ENCODE measurements around the gene ETS1. TPM values are rescaled to one million over a fixed set of nuclear protein-coding genes. Genes with fewer than 3 reads are reported as not detected.

Gene ETS1
- total RNA-seq, 4 donors from 2014 or later: 39.5 to 74.4 (median 59.7) TPM

DNA sequence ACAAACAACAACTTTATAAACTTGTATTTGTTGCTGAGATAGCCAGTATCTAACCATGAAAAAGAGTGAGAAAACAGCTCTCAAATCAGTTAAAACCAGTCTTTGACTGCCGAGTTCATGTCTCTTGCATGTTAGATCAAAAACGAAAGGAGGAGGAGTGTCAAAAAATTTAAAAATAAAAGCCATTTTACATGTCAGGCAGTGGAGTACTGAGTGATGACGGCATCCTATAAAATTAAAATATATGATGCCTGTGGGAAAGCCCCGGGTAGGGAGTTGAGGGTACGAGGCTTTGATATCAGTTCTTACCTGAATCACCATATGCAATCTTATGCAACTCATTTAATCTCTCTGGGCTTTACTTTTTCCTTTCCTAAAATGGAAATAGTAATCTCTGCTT lies 117.3 kb downstream of the ETS1 start:
- Histone ChIP-seq H3K27me3 (no peaks in the 10 kb centered on the region), H3K4me3 (no peak overlapping the region), H3K9me3 (no peaks in the 10 kb centered on the region), H3K27ac (replicated peaks in 1 of 4) (peak overlapping the region in 2 of 4 donors; percentile 16 to 67), H3K36me3 (peaks cover 0 to 75% (median 16%) of the 10 kb centered on the region in 4 donors), H3K4me1 (peaks cover 84 to 96% (median 89%) of the 10 kb centered on the region in 4 donors)
- 76% methylated on average over 5 of the region's 5 CpGs for WGBS
- TF ChIP-seq, protein P1, sequence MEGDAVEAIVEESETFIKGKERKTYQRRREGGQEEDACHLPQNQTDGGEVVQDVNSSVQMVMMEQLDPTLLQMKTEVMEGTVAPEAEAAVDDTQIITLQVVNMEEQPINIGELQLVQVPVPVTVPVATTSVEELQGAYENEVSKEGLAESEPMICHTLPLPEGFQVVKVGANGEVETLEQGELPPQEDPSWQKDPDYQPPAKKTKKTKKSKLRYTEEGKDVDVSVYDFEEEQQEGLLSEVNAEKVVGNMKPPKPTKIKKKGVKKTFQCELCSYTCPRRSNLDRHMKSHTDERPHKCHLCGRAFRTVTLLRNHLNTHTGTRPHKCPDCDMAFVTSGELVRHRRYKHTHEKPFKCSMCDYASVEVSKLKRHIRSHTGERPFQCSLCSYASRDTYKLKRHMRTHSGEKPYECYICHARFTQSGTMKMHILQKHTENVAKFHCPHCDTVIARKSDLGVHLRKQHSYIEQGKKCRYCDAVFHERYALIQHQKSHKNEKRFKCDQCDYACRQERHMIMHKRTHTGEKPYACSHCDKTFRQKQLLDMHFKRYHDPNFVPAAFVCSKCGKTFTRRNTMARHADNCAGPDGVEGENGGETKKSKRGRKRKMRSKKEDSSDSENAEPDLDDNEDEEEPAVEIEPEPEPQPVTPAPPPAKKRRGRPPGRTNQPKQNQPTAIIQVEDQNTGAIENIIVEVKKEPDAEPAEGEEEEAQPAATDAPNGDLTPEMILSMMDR (IDR thresholded peaks at IDR 0.05): no peak
- TF ChIP-seq EP300 (IDR thresholded peaks at IDR 0.05) (no peak), POLR2A (IDR thresholded peaks at IDR 0.05; ENCODE audit: low read depth) (no peak), POLR2AphosphoS5 (IDR thresholded peaks at IDR 0.05) (no peak)
- intact Hi-C loops (cut with DNase I): no loop called here
- no peak for DNase-seq (ENCODE audit: extremely low spot score)

- TF ChIP-seq, protein P1 (IDR thresholded peaks at IDR 0.05): no peak
- TF ChIP-seq EP300 (IDR thresholded peaks at IDR 0.05): no peak
- no peak for TF ChIP-seq POLR2AphosphoS5 (IDR thresholded peaks at IDR 0.05)
- no peak for TF ChIP-seq POLR2A (IDR thresholded peaks at IDR 0.05; ENCODE audit: low read depth)
- Histone ChIP-seq H3K9me3 (no peaks in the 10 kb centered on the region), H3K4me3 (no peak overlapping the region), H3K36me3 (peaks cover 0 to 75% (median 16%) of the 10 kb centered on the region in 4 donors), H3K4me1 (peaks cover 84 to 96% (median 89%) of the 10 kb centered on the region in 4 donors), H3K27ac (replicated peaks in 1 of 4) (peak overlapping the region in 3 of 4 donors; percentile 16 to 70 (median 67)), H3K27me3 (no peaks in the 10 kb centered on the region)
- intact Hi-C loops (cut with DNase I): no loop called here
- peak; percentile 55 for DNase-seq (ENCODE audit: extremely low spot score)
- 67% methylated on average over 4 of the region's 4 CpGs for WGBS
Observed at GRCh38 chr11:128469220-128469619, 118.1 kb downstream of the ETS1 start.

DNA sequence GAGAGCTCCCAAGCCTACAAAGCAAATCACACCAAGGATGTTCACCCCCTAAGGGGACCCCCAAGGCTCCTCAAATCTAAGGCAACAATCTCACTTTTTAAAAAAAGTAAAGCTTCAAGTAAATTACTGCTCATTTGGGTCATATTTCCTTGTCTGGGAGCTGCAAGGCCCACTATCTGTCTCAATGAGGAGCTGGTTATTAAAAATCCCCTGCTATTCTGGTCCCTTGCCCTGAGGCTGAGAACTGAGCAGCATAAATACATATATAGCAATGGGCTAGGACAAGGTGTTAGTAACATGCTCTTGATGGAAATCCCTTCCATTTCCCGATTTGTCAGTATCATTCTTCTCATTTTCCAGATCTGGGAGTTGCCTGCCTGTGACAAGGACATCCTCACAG lies 119.2 kb downstream of the ETS1 start:
- Histone ChIP-seq H3K36me3 (peaks cover 0 to 76% (median 17%) of the 10 kb centered on the region in 4 donors), H3K9me3 (no peaks in the 10 kb centered on the region), H3K4me3 (no peak overlapping the region), H3K4me1 (peaks cover 84 to 96% (median 89%) of the 10 kb centered on the region in 4 donors), H3K27ac (replicated peaks in 1 of 4) (peak overlapping the region; percentile 66 to 72 (median 68)), H3K27me3 (no peaks in the 10 kb centered on the region)
- TF ChIP-seq POLR2A (IDR thresholded peaks at IDR 0.05; ENCODE audit: low read depth) (no peak), EP300 (IDR thresholded peaks at IDR 0.05) (no peak), POLR2AphosphoS5 (IDR thresholded peaks at IDR 0.05) (no peak)
- TF ChIP-seq, protein P1 (IDR thresholded peaks at IDR 0.05): no peak
- DNase-seq (ENCODE audit: extremely low spot score): no peak
- intact Hi-C loops (cut with DNase I): no loop called here
- 62% methylated on average over 1 of the region's 1 CpG for WGBS

DNA sequence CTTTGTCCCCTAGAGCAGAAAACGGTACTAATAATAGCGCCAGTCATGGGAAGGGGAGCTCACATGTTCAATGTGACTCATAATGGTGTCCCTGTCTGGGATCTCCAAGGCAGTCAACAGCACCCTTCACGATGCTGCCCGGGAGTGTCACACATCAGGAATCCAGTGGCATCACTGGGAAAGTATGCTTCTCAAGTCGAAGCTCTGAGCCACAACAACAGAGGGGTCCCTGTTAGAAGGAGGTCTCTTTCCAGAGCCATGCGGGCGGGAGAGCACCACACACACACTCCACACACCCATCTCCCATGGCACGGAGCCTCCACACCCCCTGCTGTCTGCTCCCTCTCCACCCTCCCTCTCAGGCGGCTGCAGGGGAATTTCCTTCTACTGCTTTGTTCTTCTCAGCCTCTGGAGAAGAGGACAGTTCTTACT lies 119.7 kb downstream of the ETS1 start:
- Histone ChIP-seq H3K36me3 (peaks cover 0 to 76% (median 17%) of the 10 kb centered on the region in 4 donors), H3K9me3 (no peaks in the 10 kb centered on the region), H3K4me1 (peaks cover 83 to 95% (median 88%) of the 10 kb centered on the region in 4 donors), H3K27ac (replicated peaks in 1 of 4) (peak overlapping the region; percentile 66 to 72 (median 68)), H3K4me3 (no peak overlapping the region), H3K27me3 (no peaks in the 10 kb centered on the region)
- peak; percentile 91 for DNase-seq (ENCODE audit: extremely low spot score)
- 47% methylated on average over 9 of the region's 9 CpGs for WGBS
- intact Hi-C loops (cut with DNase I): no loop called here
- TF ChIP-seq POLR2A (IDR thresholded peaks at IDR 0.05; ENCODE audit: low read depth): no peak
- peak; percentile 69 to 75 for TF ChIP-seq POLR2AphosphoS5 (IDR thresholded peaks at IDR 0.05)
- TF ChIP-seq EP300 (IDR thresholded peaks at IDR 0.05): peak; percentile 18
- TF ChIP-seq, protein P1 (IDR thresholded peaks at IDR 0.05): no peak

GRCh38 chr11:128467041-128467440 lies 120.3 kb downstream of the ETS1 start:
- Histone ChIP-seq H3K9me3 (no peaks in the 10 kb centered on the region), H3K36me3 (peaks cover 3 to 76% (median 18%) of the 10 kb centered on the region in 4 donors), H3K4me1 (peaks cover 77 to 90% (median 83%) of the 10 kb centered on the region in 4 donors), H3K27me3 (no peaks in the 10 kb centered on the region), H3K4me3 (no peak overlapping the region), H3K27ac (replicated peaks in 1 of 4) (peak overlapping the region; percentile 66 to 72 (median 68))
- TF ChIP-seq, protein P1 (IDR thresholded peaks at IDR 0.05): no peak
- no peak for TF ChIP-seq POLR2AphosphoS5 (IDR thresholded peaks at IDR 0.05)
- no peak for TF ChIP-seq POLR2A (IDR thresholded peaks at IDR 0.05; ENCODE audit: low read depth)
- TF ChIP-seq EP300 (IDR thresholded peaks at IDR 0.05): no peak
- intact Hi-C loops (cut with DNase I): no loop called here
- DNase-seq (ENCODE audit: extremely low spot score): peak; percentile 72
- WGBS: 95% methylated on average over 6 of the region's 6 CpGs
